ENCODE data around the gene MYOF. TPM values are rescaled to one million over a fixed set of nuclear protein-coding genes. Genes with fewer than 3 reads are reported as not detected.

MYOF gene
- total and polyA plus RNA-seq, 7 experiments from 2014 or later = 0.57 to 31.2 (median 1.5) TPM; not detected in 2

GRCh38 chr10:93271347-93271746 lies 210.8 kb downstream of the MYOF start:
- ATAC-seq (no peak), DNase-seq (no peak)
- Histone ChIP-seq H3K9me3 (ENCODE audit: control insufficient read depth in 2 of 3, low read length in 3 of 3) (no peaks in the 10 kb centered on the region), H3K4me3 (ENCODE audit: low read length) (no peak overlapping the region), H3K4me1 (ENCODE audit: control insufficient read depth in 2 of 2, insufficient read depth in 2 of 2, low read length in 2 of 2) (no peaks in the 10 kb centered on the region), H3K27me3 (ENCODE audit: control insufficient read depth in 2 of 2, insufficient read depth in 2 of 2, low read length in 2 of 2) (no peaks in the 10 kb centered on the region), H3K36me3 (ENCODE audit: control insufficient read depth in 2 of 3, insufficient read depth in 3 of 3, low read length in 3 of 3) (no peaks in the 10 kb centered on the region), H3K27ac (ENCODE audit: low read depth, low read length) (no peak overlapping the region)
- H3K9me3 Mint-ChIP-seq = peaks cover 0 to 11% (median 4%) of the 10 kb centered on the region in 11 donors
- no peak overlapping the region for H3K4me3 Mint-ChIP-seq
- ChIA-PET CTCF (no interaction called here), POLR2A (no interaction called here)
- intact Hi-C loops (cut with micrococcal nuclease) = no loop called here
- H3K27ac Mint-ChIP-seq = no peak overlapping the region
- H3K27me3 Mint-ChIP-seq = no peaks in the 10 kb centered on the region
- H3K36me3 Mint-ChIP-seq = peaks cover 0 to 6% (median 0%) of the 10 kb centered on the region in 5 donors
- H3K4me1 Mint-ChIP-seq = peaks cover 0 to 7% (median 0%) of the 10 kb centered on the region in 7 donors

DNA sequence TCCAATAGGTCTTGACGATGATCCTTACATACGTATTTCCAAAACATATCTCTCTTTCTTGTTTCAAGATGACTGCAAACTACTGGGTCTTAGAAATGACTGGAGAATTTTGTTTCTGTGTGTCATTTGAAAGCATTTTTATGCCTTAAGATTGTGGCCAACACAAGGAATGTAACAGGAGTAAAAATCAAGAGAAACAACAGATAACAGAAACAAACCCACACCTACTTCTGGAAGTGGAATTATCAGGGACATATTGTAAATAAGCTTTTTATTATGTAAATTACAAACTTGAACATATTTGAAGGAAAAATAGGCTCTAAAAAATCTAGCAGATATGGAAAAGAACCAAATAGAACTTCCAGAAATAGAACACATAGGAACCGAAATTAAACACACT lies 212.9 kb downstream of the MYOF start:
- H3K27ac Mint-ChIP-seq = no peak overlapping the region
- H3K9me3 ChIP-seq (ENCODE audit: control insufficient read depth in 2 of 3, low read length in 3 of 3) = no peaks in the 10 kb centered on the region
- no peaks in the 10 kb centered on the region for H3K36me3 ChIP-seq (ENCODE audit: control insufficient read depth in 2 of 3, insufficient read depth in 3 of 3, low read length in 3 of 3)
- no peak overlapping the region for H3K27ac ChIP-seq (ENCODE audit: low read depth, low read length)
- ChIA-PET CTCF (no interaction called here), POLR2A (no interaction called here)
- ATAC-seq (no peak), DNase-seq (no peak)
- no peaks in the 10 kb centered on the region for H3K27me3 Mint-ChIP-seq
- H3K27me3 ChIP-seq (ENCODE audit: control insufficient read depth in 2 of 2, insufficient read depth in 2 of 2, low read length in 2 of 2) = no peaks in the 10 kb centered on the region
- no peak overlapping the region for H3K4me3 Mint-ChIP-seq
- H3K4me1 ChIP-seq (ENCODE audit: control insufficient read depth in 2 of 2, insufficient read depth in 2 of 2, low read length in 2 of 2) = no peaks in the 10 kb centered on the region
- intact Hi-C loops (cut with micrococcal nuclease) = no loop called here
- H3K36me3 Mint-ChIP-seq = peaks cover 0 to 6% (median 0%) of the 10 kb centered on the region in 5 donors
- peaks cover 0 to 11% (median 4%) of the 10 kb centered on the region in 11 donors for H3K9me3 Mint-ChIP-seq
- peaks cover 0 to 7% (median 0%) of the 10 kb centered on the region in 7 donors for H3K4me1 Mint-ChIP-seq
- no peak overlapping the region for H3K4me3 ChIP-seq (ENCODE audit: low read length)

DNA sequence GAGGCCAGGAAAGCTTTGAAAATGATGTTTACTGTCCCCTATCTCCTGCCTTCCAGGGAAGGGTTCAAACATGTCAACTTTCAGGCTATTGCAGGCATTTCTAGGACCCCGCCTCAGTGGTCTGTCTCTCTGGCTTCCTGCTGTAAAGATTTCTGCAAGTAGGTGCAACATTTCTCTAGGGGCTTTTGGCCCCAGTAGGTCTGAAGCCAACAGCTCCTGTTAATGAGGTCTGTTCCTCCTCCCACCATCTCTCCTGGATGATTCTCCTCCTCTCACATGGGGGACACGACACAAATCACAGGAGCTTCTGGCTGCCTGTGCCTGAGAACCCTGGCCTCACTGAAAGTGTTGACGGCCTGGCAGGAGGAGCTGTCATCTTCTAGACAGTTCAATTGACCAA lies 214.1 kb downstream of the MYOF start:
- peaks cover 0 to 7% (median 0%) of the 10 kb centered on the region in 7 donors for H3K4me1 Mint-ChIP-seq
- no peak overlapping the region for H3K4me3 Mint-ChIP-seq
- Histone ChIP-seq H3K27ac (ENCODE audit: low read depth, low read length) (no peak overlapping the region), H3K4me1 (ENCODE audit: control insufficient read depth in 2 of 2, insufficient read depth in 2 of 2, low read length in 2 of 2) (no peaks in the 10 kb centered on the region), H3K9me3 (ENCODE audit: control insufficient read depth in 2 of 3, low read length in 3 of 3) (no peaks in the 10 kb centered on the region), H3K4me3 (ENCODE audit: low read length) (no peak overlapping the region), H3K36me3 (ENCODE audit: control insufficient read depth in 2 of 3, insufficient read depth in 3 of 3, low read length in 3 of 3) (no peaks in the 10 kb centered on the region), H3K27me3 (ENCODE audit: control insufficient read depth in 2 of 2, insufficient read depth in 2 of 2, low read length in 2 of 2) (no peaks in the 10 kb centered on the region)
- H3K27ac Mint-ChIP-seq = no peak overlapping the region
- intact Hi-C loops (cut with micrococcal nuclease) = no loop called here
- ATAC-seq (no peak), DNase-seq (no peak)
- peaks cover 0 to 6% (median 0%) of the 10 kb centered on the region in 5 donors for H3K36me3 Mint-ChIP-seq
- ChIA-PET CTCF (no interaction called here), POLR2A (no interaction called here)
- no peaks in the 10 kb centered on the region for H3K27me3 Mint-ChIP-seq
- H3K9me3 Mint-ChIP-seq = peaks cover 0 to 11% (median 4%) of the 10 kb centered on the region in 11 donors

GRCh38 chr10:93267521-93267920 lies 214.6 kb downstream of the MYOF start:
- Mint-ChIP-seq H3K9me3 (peaks cover 0 to 11% (median 4%) of the 10 kb centered on the region in 11 donors), H3K27ac (no peak overlapping the region), H3K27me3 (no peaks in the 10 kb centered on the region), H3K4me3 (no peak overlapping the region), H3K4me1 (peaks cover 0 to 7% (median 0%) of the 10 kb centered on the region in 7 donors), H3K36me3 (peaks cover 0 to 6% (median 0%) of the 10 kb centered on the region in 5 donors)
- ATAC-seq (no peak), DNase-seq (no peak)
- intact Hi-C loops (cut with micrococcal nuclease) = no loop called here
- POLR2A ChIA-PET = no interaction called here
- no peaks in the 10 kb centered on the region for H3K9me3 ChIP-seq (ENCODE audit: control insufficient read depth in 2 of 3, low read length in 3 of 3)
- no peak overlapping the region for H3K27ac ChIP-seq (ENCODE audit: low read depth, low read length)
- CTCF ChIA-PET = no interaction called here
- no peaks in the 10 kb centered on the region for H3K4me1 ChIP-seq (ENCODE audit: control insufficient read depth in 2 of 2, insufficient read depth in 2 of 2, low read length in 2 of 2)
- no peaks in the 10 kb centered on the region for H3K36me3 ChIP-seq (ENCODE audit: control insufficient read depth in 2 of 3, insufficient read depth in 3 of 3, low read length in 3 of 3)
- no peaks in the 10 kb centered on the region for H3K27me3 ChIP-seq (ENCODE audit: control insufficient read depth in 2 of 2, insufficient read depth in 2 of 2, low read length in 2 of 2)
- H3K4me3 ChIP-seq (ENCODE audit: low read length) = no peak overlapping the region

GRCh38 chr10:93266858-93267257 lies 215.3 kb downstream of the MYOF start:
- Mint-ChIP-seq H3K9me3 (peaks cover 0 to 11% (median 4%) of the 10 kb centered on the region in 11 donors), H3K36me3 (peaks cover 0 to 6% (median 0%) of the 10 kb centered on the region in 5 donors), H3K4me3 (no peak overlapping the region), H3K27ac (no peak overlapping the region), H3K27me3 (no peaks in the 10 kb centered on the region), H3K4me1 (peaks cover 0 to 7% (median 0%) of the 10 kb centered on the region in 7 donors)
- H3K9me3 ChIP-seq (ENCODE audit: control insufficient read depth in 2 of 3, low read length in 3 of 3) = no peaks in the 10 kb centered on the region
- H3K4me3 ChIP-seq (ENCODE audit: low read length) = no peak overlapping the region
- no peaks in the 10 kb centered on the region for H3K27me3 ChIP-seq (ENCODE audit: control insufficient read depth in 2 of 2, insufficient read depth in 2 of 2, low read length in 2 of 2)
- ChIA-PET CTCF (interaction anchor here (0.6 kb wide), 1 partner anchor 217 kb away, joined by 3 read pairs; no protein-coding TSS in a partner anchor), POLR2A (no interaction called here)
- intact Hi-C loops (cut with micrococcal nuclease) = no loop called here
- H3K4me1 ChIP-seq (ENCODE audit: control insufficient read depth in 2 of 2, insufficient read depth in 2 of 2, low read length in 2 of 2) = no peaks in the 10 kb centered on the region
- no peaks in the 10 kb centered on the region for H3K36me3 ChIP-seq (ENCODE audit: control insufficient read depth in 2 of 3, insufficient read depth in 3 of 3, low read length in 3 of 3)
- DNase-seq (no peak), ATAC-seq (no peak)
- H3K27ac ChIP-seq (ENCODE audit: low read depth, low read length) = no peak overlapping the region

- Mint-ChIP-seq H3K9me3 (no peaks in the 10 kb centered on the region), H3K4me3 (no peak overlapping the region), H3K4me1 (peaks cover 0 to 5% (median 0%) of the 10 kb centered on the region in 7 donors), H3K36me3 (no peaks in the 10 kb centered on the region), H3K27ac (no peak overlapping the region), H3K27me3 (peaks cover 0 to 4% (median 0%) of the 10 kb centered on the region in 5 donors)
- DNase-seq (no peak), ATAC-seq (no peak)
- Histone ChIP-seq H3K27ac (ENCODE audit: low read depth, low read length) (no peak overlapping the region), H3K36me3 (ENCODE audit: control insufficient read depth in 2 of 3, insufficient read depth in 3 of 3, low read length in 3 of 3) (no peaks in the 10 kb centered on the region), H3K9me3 (ENCODE audit: control insufficient read depth in 2 of 3, low read length in 3 of 3) (no peaks in the 10 kb centered on the region), H3K4me3 (ENCODE audit: low read length) (no peak overlapping the region), H3K4me1 (ENCODE audit: control insufficient read depth in 2 of 2, insufficient read depth in 2 of 2, low read length in 2 of 2) (no peaks in the 10 kb centered on the region), H3K27me3 (ENCODE audit: control insufficient read depth in 2 of 2, insufficient read depth in 2 of 2, low read length in 2 of 2) (no peaks in the 10 kb centered on the region)
- intact Hi-C loops (cut with micrococcal nuclease) = no loop called here
- POLR2A ChIA-PET = no interaction called here
- CTCF ChIA-PET = no interaction called here
These were observed 220.0 kb downstream of the MYOF start for GRCh38 chr10:93261961-93262610.

- Histone ChIP-seq H3K27me3 (ENCODE audit: control insufficient read depth in 2 of 2, insufficient read depth in 2 of 2, low read length in 2 of 2) (no peaks in the 10 kb centered on the region), H3K27ac (ENCODE audit: low read depth, low read length) (no peak overlapping the region), H3K9me3 (ENCODE audit: control insufficient read depth in 2 of 3, low read length in 3 of 3) (no peaks in the 10 kb centered on the region), H3K4me3 (ENCODE audit: low read length) (no peak overlapping the region), H3K4me1 (ENCODE audit: control insufficient read depth in 2 of 2, insufficient read depth in 2 of 2, low read length in 2 of 2) (no peaks in the 10 kb centered on the region), H3K36me3 (ENCODE audit: control insufficient read depth in 2 of 3, insufficient read depth in 3 of 3, low read length in 3 of 3) (no peaks in the 10 kb centered on the region)
- ChIA-PET POLR2A (no interaction called here), CTCF (no interaction called here)
- Mint-ChIP-seq H3K36me3 (no peaks in the 10 kb centered on the region), H3K4me1 (no peaks in the 10 kb centered on the region), H3K27ac (no peak overlapping the region), H3K27me3 (peaks cover 0 to 4% (median 0%) of the 10 kb centered on the region in 5 donors), H3K4me3 (no peak overlapping the region), H3K9me3 (no peaks in the 10 kb centered on the region)
- ATAC-seq = no peak
- intact Hi-C loops (cut with micrococcal nuclease) = no loop called here
- no peak for DNase-seq
These were observed 221.0 kb downstream of the MYOF start for GRCh38 chr10:93261089-93261488.

Measured in naive thymus-derived CD4-positive, alpha-beta T cell (primary cell).